ENCODE data around the gene RNF38.
"Not testable (repeated sequence)": the region's sequence is repeated elsewhere in the genome, so short reads cannot be mapped to it uniquely, and the experiment has no call there.

RNF38 gene

DNA sequence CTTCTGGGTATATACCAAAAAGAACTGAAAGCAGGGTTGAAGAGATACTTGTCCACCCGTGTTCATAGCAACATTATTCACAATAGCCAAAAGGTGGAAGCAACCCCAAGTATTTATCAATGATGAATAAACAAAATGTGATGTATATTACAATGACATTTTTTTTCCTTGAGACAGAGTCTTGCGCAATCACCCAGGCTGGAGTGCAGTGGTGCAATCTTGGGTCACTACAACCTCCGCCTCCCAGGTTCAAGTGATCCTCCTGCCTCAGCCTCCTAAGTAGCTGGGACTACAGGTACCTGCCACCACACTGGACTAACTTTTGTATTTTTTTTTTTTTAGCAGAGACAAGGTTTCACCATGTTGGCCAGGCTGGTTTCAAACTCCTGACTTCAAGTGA, 11.3 kb upstream of the RNF38 start:
- H3K36me3 ChIP-seq (ENCODE audit: control insufficient read depth in 1 of 2, insufficient read depth in 2 of 2, low read length in 2 of 2); H3K9ac ChIP-seq (ENCODE audit: low read depth in 1 of 2, low read length in 2 of 2); H3K9me3 ChIP-seq (ENCODE audit: control insufficient read depth in 1 of 2, low read length in 2 of 2); H3K27ac ChIP-seq (ENCODE audit: low read depth, low read length); H3K4me3 ChIP-seq (ENCODE audit: low read depth in 1 of 2, low read length in 2 of 2); H3K27me3 ChIP-seq (ENCODE audit: control insufficient read depth in 1 of 2, insufficient read depth in 2 of 2, low read length in 2 of 2); H3K4me1 ChIP-seq (ENCODE audit: control insufficient read depth in 1 of 2, insufficient read depth in 2 of 2, low read length in 2 of 2): not testable (repeated sequence)

DNA sequence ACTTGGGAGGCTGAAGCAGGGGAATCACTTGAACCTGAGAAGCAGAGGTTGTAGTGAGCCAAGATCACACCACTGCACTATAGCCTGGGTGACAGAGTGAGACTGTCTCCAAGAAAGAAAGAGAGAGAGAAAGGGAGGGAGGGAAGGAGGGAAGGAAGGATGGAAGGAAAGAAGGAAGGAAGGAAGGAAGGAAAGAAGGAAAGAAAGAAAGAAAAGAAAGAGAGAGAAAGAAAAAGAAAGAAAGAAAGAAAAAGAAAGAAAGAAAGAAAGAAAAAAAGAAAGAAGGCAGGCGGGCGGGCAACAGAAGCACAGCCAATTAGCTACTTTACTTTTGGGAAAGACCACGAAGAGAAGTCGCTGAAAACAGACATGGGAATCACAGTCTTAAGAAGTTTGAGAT, 9.0 kb upstream of the RNF38 start:
- H3K4me3 ChIP-seq (ENCODE audit: low read depth in 1 of 2, low read length in 2 of 2); H3K4me1 ChIP-seq (ENCODE audit: control insufficient read depth in 1 of 2, insufficient read depth in 2 of 2, low read length in 2 of 2); H3K27ac ChIP-seq (ENCODE audit: low read depth, low read length): not testable (repeated sequence)

DNA sequence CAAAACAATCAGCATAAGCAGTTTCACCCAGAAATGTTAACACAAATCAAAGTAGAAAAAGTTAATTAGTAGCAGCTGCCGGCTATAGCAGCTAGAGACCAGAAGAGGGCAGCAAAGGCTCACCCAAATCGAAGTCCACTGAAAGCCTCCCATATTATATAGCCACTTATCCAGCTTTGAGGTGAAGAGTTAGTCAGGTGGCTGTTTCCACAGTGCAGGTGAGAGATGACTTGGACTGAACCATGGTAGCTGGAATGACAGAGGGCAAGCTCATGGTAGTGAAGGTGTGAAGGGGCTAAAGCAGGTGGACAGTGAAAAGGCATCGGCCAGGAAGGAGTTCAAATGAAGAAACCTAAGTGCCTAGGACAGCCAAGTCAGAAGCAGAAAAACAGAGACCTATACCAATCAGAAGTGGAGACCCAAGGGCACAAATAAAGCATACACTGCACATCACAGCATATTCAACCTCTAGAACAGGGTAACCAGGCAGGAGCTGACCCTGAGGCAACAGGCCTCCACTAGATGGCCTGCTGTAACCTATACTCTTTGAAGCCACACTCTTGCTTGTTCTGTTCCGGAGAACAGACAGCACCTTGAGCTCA, 7.2 kb upstream of the RNF38 start:
- H3K9ac ChIP-seq (ENCODE audit: low read depth in 1 of 2, low read length in 2 of 2): no peak overlapping the region

More for the DNA sequence above, 9.0 kb upstream of the RNF38 start:
- not testable (repeated sequence) for H3K9me3 ChIP-seq (ENCODE audit: control insufficient read depth in 1 of 2, low read length in 2 of 2); H3K27me3 ChIP-seq (ENCODE audit: control insufficient read depth in 1 of 2, insufficient read depth in 2 of 2, low read length in 2 of 2); H3K9ac ChIP-seq (ENCODE audit: low read depth in 1 of 2, low read length in 2 of 2); H3K36me3 ChIP-seq (ENCODE audit: control insufficient read depth in 1 of 2, insufficient read depth in 2 of 2, low read length in 2 of 2)

DNA sequence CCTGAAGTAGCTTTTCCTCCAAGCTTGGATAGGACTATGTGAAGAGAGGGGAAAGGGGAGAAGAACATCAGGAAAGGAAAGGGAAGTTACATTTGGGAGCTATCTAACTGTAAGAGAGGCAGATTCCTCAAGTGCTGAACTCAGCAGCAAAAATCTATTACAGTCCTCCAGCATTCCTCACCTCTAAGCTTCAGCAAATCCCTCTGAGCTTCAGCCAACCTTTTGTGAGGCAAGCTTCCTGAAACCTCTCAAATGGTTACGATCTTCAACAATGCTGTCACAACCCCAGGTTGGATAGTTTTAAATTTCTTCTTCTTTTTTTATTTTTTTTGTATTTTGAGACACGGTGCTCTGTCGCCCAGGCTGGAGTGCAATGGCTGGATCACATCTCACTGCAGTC, 2.5 kb upstream of the RNF38 start:
- H3K9me3 ChIP-seq (ENCODE audit: control insufficient read depth in 1 of 2, low read length in 2 of 2): no peaks in the 10 kb centered on the region
- H3K27ac ChIP-seq (ENCODE audit: low read depth, low read length): no peak overlapping the region
- H3K4me1 ChIP-seq (ENCODE audit: control insufficient read depth in 1 of 2, insufficient read depth in 2 of 2, low read length in 2 of 2): peaks cover 11 to 18% of the 10 kb centered on the region in 2 donors
- no peaks in the 10 kb centered on the region for H3K27me3 ChIP-seq (ENCODE audit: control insufficient read depth in 1 of 2, insufficient read depth in 2 of 2, low read length in 2 of 2)
- no peaks in the 10 kb centered on the region for H3K36me3 ChIP-seq (ENCODE audit: control insufficient read depth in 1 of 2, insufficient read depth in 2 of 2, low read length in 2 of 2)
- no peak overlapping the region for H3K9ac ChIP-seq (ENCODE audit: low read depth in 1 of 2, low read length in 2 of 2)
- no peak overlapping the region for H3K4me3 ChIP-seq (ENCODE audit: low read depth in 1 of 2, low read length in 2 of 2)

More for the DNA sequence above, 7.2 kb upstream of the RNF38 start:
- peaks cover 0 to 6% of the 10 kb centered on the region in 2 donors for H3K4me1 ChIP-seq (ENCODE audit: control insufficient read depth in 1 of 2, insufficient read depth in 2 of 2, low read length in 2 of 2)
- no peaks in the 10 kb centered on the region for H3K9me3 ChIP-seq (ENCODE audit: control insufficient read depth in 1 of 2, low read length in 2 of 2)
- no peak overlapping the region for H3K4me3 ChIP-seq (ENCODE audit: low read depth in 1 of 2, low read length in 2 of 2)
- no peaks in the 10 kb centered on the region for H3K27me3 ChIP-seq (ENCODE audit: control insufficient read depth in 1 of 2, insufficient read depth in 2 of 2, low read length in 2 of 2)
- no peak overlapping the region for H3K27ac ChIP-seq (ENCODE audit: low read depth, low read length)
- H3K36me3 ChIP-seq (ENCODE audit: control insufficient read depth in 1 of 2, insufficient read depth in 2 of 2, low read length in 2 of 2): peaks cover 0 to 3% of the 10 kb centered on the region in 2 donors

DNA sequence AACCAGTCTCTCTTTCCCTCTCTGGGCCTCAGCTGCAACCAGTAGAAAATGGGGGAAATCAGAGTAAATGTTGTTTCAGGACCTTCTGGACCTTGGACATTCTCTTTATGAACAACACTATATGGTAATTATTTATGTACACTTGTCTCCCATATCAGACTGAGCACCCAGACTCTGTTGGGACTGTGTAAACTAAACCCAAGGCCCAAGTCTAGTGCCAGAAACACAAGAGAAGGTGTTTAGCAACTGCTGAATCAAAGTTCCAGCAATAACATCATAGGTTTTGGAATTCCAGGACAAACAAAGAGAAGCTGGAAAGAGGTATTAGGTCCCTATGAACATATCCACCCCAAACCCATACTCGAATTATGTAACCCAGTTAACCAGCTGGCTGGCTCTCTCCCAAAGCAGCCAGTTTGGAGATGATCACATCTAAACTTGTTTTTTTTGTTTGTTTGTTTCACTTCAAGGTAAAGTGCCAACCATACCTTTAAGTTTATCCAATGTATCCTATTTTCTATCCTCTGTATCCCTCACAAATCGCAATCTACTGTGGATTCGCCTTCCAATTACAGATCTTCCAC, 1.9 kb upstream of the RNF38 start:
- no peaks in the 10 kb centered on the region for H3K9me3 ChIP-seq (ENCODE audit: control insufficient read depth in 1 of 2, low read length in 2 of 2)
- H3K9ac ChIP-seq (ENCODE audit: low read depth in 1 of 2, low read length in 2 of 2): no peak overlapping the region
- no peak overlapping the region for H3K4me3 ChIP-seq (ENCODE audit: low read depth in 1 of 2, low read length in 2 of 2)
- no peak overlapping the region for H3K27ac ChIP-seq (ENCODE audit: low read depth, low read length)
- H3K27me3 ChIP-seq (ENCODE audit: control insufficient read depth in 1 of 2, insufficient read depth in 2 of 2, low read length in 2 of 2): no peaks in the 10 kb centered on the region
- H3K4me1 ChIP-seq (ENCODE audit: control insufficient read depth in 1 of 2, insufficient read depth in 2 of 2, low read length in 2 of 2): peaks cover 7 to 18% of the 10 kb centered on the region in 2 donors
- no peaks in the 10 kb centered on the region for H3K36me3 ChIP-seq (ENCODE audit: control insufficient read depth in 1 of 2, insufficient read depth in 2 of 2, low read length in 2 of 2)

DNA sequence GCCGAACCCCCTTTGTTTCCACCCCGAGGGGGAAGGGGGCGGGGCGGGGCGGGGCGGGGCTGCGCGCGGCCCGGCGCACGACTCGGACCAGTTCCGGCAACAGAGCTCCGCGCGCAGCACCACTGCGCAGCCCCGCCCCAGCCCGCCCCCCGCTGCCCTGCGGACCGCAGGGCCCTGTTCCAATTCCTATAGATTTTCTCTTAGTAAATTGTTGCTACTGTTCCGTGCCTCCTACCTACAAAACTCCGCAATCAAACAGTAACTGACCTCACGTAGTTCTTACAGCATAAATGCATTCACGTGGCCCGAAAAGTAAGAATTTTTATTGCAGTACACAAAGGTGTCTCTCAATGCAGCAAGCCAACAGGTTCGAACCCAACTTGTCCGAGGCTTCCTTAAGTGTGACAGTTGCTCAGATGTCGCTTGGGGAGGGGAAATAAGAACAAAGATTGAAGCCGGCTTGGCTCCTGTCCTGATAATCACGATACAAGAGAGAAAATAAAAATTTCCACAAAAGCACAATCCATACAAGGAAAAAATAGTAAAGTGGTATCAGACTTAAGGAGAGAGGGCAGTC, 1.2 kb upstream of the RNF38 start:
- Histone ChIP-seq H3K27me3 (ENCODE audit: control insufficient read depth in 1 of 2, insufficient read depth in 2 of 2, low read length in 2 of 2) (no peaks in the 10 kb centered on the region), H3K36me3 (ENCODE audit: control insufficient read depth in 1 of 2, insufficient read depth in 2 of 2, low read length in 2 of 2) (no peaks in the 10 kb centered on the region), H3K27ac (ENCODE audit: low read depth, low read length) (peak overlapping the region; percentile 98), H3K9ac (ENCODE audit: low read depth in 1 of 2, low read length in 2 of 2) (peak overlapping the region; percentile 4 to 92), H3K4me1 (ENCODE audit: control insufficient read depth in 1 of 2, insufficient read depth in 2 of 2, low read length in 2 of 2) (peaks cover 7 to 18% of the 10 kb centered on the region in 2 donors), H3K4me3 (ENCODE audit: low read depth in 1 of 2, low read length in 2 of 2) (peak overlapping the region; percentile 70 to 95), H3K9me3 (ENCODE audit: control insufficient read depth in 1 of 2, low read length in 2 of 2) (no peaks in the 10 kb centered on the region)

DNA sequence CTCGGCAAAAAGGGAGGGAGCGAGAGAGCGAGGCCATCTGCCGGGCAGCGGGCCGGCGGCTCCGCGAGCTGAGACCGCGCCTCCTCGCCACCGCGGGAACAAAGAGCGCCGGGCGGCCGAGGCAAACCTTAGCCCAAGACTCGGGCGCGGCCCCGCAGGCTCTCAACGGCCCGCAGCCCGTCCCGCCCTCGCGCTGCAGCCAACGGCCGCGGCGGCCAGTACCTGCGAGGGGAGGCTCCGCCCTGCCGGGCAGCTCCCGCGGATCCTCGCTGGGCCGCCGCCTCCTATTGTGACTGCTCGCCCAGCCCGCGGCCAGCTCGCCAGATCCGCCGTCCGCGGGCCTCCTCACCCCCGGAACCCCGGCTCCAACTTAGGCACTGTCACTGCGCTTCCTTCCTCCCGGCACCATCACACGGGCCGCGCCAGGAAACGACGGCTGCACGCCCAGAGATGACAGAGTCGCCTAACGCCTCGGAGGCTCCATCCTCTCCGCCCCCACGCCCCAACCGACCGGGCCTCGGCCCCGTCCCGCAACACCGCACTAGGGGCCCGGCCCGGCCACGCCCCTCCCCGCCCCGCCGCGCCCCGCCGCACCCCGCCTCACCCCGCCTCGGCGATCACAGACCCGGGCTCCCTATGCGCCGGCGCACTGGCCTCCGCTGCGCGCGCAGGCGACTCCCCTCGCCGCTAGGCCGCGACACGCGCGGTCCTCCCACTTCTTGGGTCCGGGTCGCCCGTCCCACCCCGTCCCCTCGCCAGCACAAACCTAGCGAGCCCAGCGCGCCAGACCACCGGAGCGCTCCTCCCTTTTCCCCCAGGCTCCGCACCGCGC, 479 bp upstream of the RNF38 start:
- Histone ChIP-seq H3K4me3 (ENCODE audit: low read depth in 1 of 2, low read length in 2 of 2) (peak overlapping the region; percentile 70 to 95), H3K27ac (ENCODE audit: low read depth, low read length) (peak overlapping the region; percentile 98), H3K36me3 (ENCODE audit: control insufficient read depth in 1 of 2, insufficient read depth in 2 of 2, low read length in 2 of 2) (no peaks in the 10 kb centered on the region), H3K9ac (ENCODE audit: low read depth in 1 of 2, low read length in 2 of 2) (peak overlapping the region; percentile 49 to 92), H3K9me3 (ENCODE audit: control insufficient read depth in 1 of 2, low read length in 2 of 2) (no peaks in the 10 kb centered on the region), H3K4me1 (ENCODE audit: control insufficient read depth in 1 of 2, insufficient read depth in 2 of 2, low read length in 2 of 2) (peaks cover 7 to 18% of the 10 kb centered on the region in 2 donors), H3K27me3 (ENCODE audit: control insufficient read depth in 1 of 2, insufficient read depth in 2 of 2, low read length in 2 of 2) (no peaks in the 10 kb centered on the region)

DNA sequence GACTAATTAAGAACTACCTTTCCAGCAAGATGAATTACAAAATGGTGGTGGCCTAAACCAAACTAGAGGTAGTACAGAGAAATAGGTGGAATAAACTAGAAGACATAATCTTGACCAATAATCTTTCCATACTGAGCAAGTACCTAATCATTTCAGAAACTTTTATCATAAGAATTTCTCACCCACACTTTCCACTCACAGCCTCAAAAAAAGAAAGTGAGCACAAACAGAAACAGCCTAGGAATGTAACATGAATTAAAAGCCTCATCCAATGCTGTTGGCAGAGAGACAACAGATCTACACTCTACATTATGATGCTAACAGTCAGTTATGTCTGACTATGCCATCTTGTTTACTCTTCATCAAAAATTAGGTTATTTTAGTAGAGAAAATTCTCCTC, 1.3 kb downstream of the RNF38 start:
- H3K27ac ChIP-seq (ENCODE audit: low read depth, low read length): no peak overlapping the region
- H3K4me1 ChIP-seq (ENCODE audit: control insufficient read depth in 1 of 2, insufficient read depth in 2 of 2, low read length in 2 of 2): peaks cover 7 to 18% of the 10 kb centered on the region in 2 donors
- H3K9ac ChIP-seq (ENCODE audit: low read depth in 1 of 2, low read length in 2 of 2): no peak overlapping the region
- H3K27me3 ChIP-seq (ENCODE audit: control insufficient read depth in 1 of 2, insufficient read depth in 2 of 2, low read length in 2 of 2): no peaks in the 10 kb centered on the region
- no peaks in the 10 kb centered on the region for H3K9me3 ChIP-seq (ENCODE audit: control insufficient read depth in 1 of 2, low read length in 2 of 2)
- H3K4me3 ChIP-seq (ENCODE audit: low read depth in 1 of 2, low read length in 2 of 2): peak overlapping the region; percentile 23 to 95
- peaks cover 0 to under 1% of the 10 kb centered on the region in 2 donors for H3K36me3 ChIP-seq (ENCODE audit: control insufficient read depth in 1 of 2, insufficient read depth in 2 of 2, low read length in 2 of 2)

DNA sequence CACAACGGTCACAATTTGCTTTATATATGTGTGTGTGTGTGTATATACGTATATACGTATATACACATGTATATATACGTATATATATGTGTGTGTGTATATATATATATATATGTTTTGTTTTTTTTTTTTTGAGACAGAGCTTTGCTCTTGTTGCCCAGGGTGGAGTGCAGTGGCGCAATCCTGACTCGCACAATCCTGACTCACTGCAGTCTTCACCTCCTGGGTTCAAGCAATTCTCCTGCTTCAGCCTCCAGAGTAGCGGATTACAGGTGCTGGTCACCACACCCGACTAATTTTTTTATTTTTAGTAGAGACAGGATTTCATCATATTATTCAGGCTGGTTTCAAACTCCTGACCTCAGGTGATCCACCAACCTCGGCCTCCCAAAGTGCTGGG, 3.1 kb downstream of the RNF38 start:
- no peaks in the 10 kb centered on the region for H3K27me3 ChIP-seq (ENCODE audit: control insufficient read depth in 1 of 2, insufficient read depth in 2 of 2, low read length in 2 of 2)
- H3K4me3 ChIP-seq (ENCODE audit: low read depth in 1 of 2, low read length in 2 of 2): no peak overlapping the region
- peaks cover 7 to 18% of the 10 kb centered on the region in 2 donors for H3K4me1 ChIP-seq (ENCODE audit: control insufficient read depth in 1 of 2, insufficient read depth in 2 of 2, low read length in 2 of 2)
- H3K27ac ChIP-seq (ENCODE audit: low read depth, low read length): no peak overlapping the region
- H3K36me3 ChIP-seq (ENCODE audit: control insufficient read depth in 1 of 2, insufficient read depth in 2 of 2, low read length in 2 of 2): peaks cover 0 to 6% of the 10 kb centered on the region in 2 donors
- H3K9me3 ChIP-seq (ENCODE audit: control insufficient read depth in 1 of 2, low read length in 2 of 2): no peaks in the 10 kb centered on the region
- H3K9ac ChIP-seq (ENCODE audit: low read depth in 1 of 2, low read length in 2 of 2): no peak overlapping the region

DNA sequence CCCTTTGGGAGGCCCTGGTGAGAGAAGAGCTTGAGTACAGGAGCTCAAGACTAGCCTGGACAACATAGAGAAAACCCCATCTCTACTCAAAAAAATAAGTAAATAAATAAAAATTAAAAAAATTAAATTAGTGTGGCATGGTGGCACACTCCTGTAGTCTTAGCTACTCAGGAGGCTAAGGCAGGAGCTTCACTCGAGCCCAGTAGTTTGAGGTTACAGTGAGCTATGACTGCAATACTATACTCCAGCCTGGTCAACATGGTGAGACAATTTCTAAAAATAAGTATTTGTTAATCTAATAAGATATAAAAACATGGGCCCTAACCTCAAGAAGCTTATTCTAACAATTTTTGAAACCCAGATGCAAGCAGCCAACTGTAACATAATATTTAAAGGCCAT, 7.6 kb downstream of the RNF38 start:
- Histone ChIP-seq H3K9ac (ENCODE audit: low read depth in 1 of 2, low read length in 2 of 2) (no peak overlapping the region), H3K27me3 (ENCODE audit: control insufficient read depth in 1 of 2, insufficient read depth in 2 of 2, low read length in 2 of 2) (no peaks in the 10 kb centered on the region), H3K4me3 (ENCODE audit: low read depth in 1 of 2, low read length in 2 of 2) (no peak overlapping the region), H3K36me3 (ENCODE audit: control insufficient read depth in 1 of 2, insufficient read depth in 2 of 2, low read length in 2 of 2) (peaks cover 0 to 6% of the 10 kb centered on the region in 2 donors), H3K9me3 (ENCODE audit: control insufficient read depth in 1 of 2, low read length in 2 of 2) (no peaks in the 10 kb centered on the region), H3K27ac (ENCODE audit: low read depth, low read length) (no peak overlapping the region), H3K4me1 (ENCODE audit: control insufficient read depth in 1 of 2, insufficient read depth in 2 of 2, low read length in 2 of 2) (no peaks in the 10 kb centered on the region)

All from duodenal mucosa (tissue), 2 donors.